K562 (cell line): ENCODE results near the gene CACNA1C.

ENCODE experiments used
- EZH2 ChIP-seq: IDR thresholded peaks from 2 replicates; pipeline ENCODE4 v1.6.1; 2012; ENCODE audit warnings: low read depth, mild to moderate bottlenecking, inconsistent platforms, low read length, borderline replicate concordance
- MED1 ChIP-seq: sonication (generic); formaldehyde crosslinking; IDR thresholded peaks from 2 replicates; pipeline ENCODE4 v1.8.1; 2023; ENCODE audit warnings: missing genetic modification reagents, borderline replicate concordance
- PBX2 ChIP-seq, 2 experiments: IDR thresholded peaks in 1 of 2; conservative IDR thresholded peaks in 1 of 2; 2 replicates each; pipeline ENCODE4 v1.6.1; 2016; ENCODE audit warnings: low read depth in 2 of 2, mild to moderate bottlenecking in 1 of 2, missing compliant biosample characterization in 1 of 2, missing genetic modification characterization in 1 of 2, moderate library complexity in 1 of 2
- ZNF239 ChIP-seq: fragments of 250-450 bp; sonication (Bioruptor Pico); IDR thresholded peaks from 2 replicates; pipeline ENCODE4 v1.4.0; 2020; ENCODE audit warnings: mild to moderate bottlenecking
- TF ChIP-seq, protein P1 (sequence below), 3 experiments: fragments of 200-800 bp in 1 of 3; fragments of 250-450 bp in 1 of 3; fragments of 450-650 bp in 1 of 3; sonication (Bioruptor Pico) in 1 of 3; sonication (Bioruptor generic) in 1 of 3; formaldehyde crosslinking in 1 of 3; IDR thresholded peaks; 2 replicates each; pipeline versions ENCODE4 v1.6.1 to v1.8.0; 2016 to 2022; ENCODE audit warnings: mild to moderate bottlenecking in 2 of 3, missing genetic modification characterization in 2 of 3, missing compliant biosample characterization in 1 of 3, moderate library complexity in 1 of 3
- TF ChIP-seq, protein P2 (sequence below): IDR thresholded peaks from 2 replicates; pipeline ENCODE4 v1.6.1; 2011; ENCODE audit not compliant: insufficient read length; ENCODE audit errors: extremely low read depth

- no peak for TF ChIP-seq ZNF239 (CRISPR knock-in tag)
- TF ChIP-seq, protein P1, sequence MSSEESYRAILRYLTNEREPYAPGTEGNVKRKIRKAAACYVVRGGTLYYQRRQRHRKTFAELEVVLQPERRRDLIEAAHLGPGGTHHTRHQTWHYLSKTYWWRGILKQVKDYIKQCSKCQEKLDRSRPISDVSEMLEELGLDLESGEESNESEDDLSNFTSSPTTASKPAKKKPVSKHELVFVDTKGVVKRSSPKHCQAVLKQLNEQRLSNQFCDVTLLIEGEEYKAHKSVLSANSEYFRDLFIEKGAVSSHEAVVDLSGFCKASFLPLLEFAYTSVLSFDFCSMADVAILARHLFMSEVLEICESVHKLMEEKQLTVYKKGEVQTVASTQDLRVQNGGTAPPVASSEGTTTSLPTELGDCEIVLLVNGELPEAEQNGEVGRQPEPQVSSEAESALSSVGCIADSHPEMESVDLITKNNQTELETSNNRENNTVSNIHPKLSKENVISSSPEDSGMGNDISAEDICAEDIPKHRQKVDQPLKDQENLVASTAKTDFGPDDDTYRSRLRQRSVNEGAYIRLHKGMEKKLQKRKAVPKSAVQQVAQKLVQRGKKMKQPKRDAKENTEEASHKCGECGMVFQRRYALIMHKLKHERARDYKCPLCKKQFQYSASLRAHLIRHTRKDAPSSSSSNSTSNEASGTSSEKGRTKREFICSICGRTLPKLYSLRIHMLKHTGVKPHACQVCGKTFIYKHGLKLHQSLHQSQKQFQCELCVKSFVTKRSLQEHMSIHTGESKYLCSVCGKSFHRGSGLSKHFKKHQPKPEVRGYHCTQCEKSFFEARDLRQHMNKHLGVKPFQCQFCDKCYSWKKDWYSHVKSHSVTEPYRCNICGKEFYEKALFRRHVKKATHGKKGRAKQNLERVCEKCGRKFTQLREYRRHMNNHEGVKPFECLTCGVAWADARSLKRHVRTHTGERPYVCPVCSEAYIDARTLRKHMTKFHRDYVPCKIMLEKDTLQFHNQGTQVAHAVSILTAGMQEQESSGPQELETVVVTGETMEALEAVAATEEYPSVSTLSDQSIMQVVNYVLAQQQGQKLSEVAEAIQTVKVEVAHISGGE (CRISPR knock-in tag; IDR thresholded peaks at IDR 0.05), result no peak
- no peak for TF ChIP-seq PBX2 (CRISPR knock-in tag; IDR thresholded peaks at IDR 0.05; ENCODE audit: low read depth)
- TF ChIP-seq PBX2 (tag; conservative IDR thresholded peaks at IDR 0.05; ENCODE audit: low read depth), result no peak
- TF ChIP-seq, protein P2, sequence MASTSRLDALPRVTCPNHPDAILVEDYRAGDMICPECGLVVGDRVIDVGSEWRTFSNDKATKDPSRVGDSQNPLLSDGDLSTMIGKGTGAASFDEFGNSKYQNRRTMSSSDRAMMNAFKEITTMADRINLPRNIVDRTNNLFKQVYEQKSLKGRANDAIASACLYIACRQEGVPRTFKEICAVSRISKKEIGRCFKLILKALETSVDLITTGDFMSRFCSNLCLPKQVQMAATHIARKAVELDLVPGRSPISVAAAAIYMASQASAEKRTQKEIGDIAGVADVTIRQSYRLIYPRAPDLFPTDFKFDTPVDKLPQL, result no peak
- TF ChIP-seq EZH2, result no peak
- no peak for TF ChIP-seq MED1 (CRISPR knock-in tag)
Measured at GRCh38 chr12:2335916-2336315, 283.1 kb downstream of the CACNA1C start.
